NCI-H748 (cell line): Measurements from ENCODE around the gene TRPM6.
A peak's percentile ranks its signal among the peaks of the same experiment; 100 is the strongest.
"Not testable (repeated sequence)": the region's sequence is repeated elsewhere in the genome, so short reads cannot be mapped to it uniquely, and the experiment has no call there.

Experiments
- DNase-seq: peaks from one replicate; lab custom pipeline; 2025; ENCODE audit not compliant: unreplicated experiment; lab: John Stamatoyannopoulos, UW

The TRPM6 gene

DNA sequence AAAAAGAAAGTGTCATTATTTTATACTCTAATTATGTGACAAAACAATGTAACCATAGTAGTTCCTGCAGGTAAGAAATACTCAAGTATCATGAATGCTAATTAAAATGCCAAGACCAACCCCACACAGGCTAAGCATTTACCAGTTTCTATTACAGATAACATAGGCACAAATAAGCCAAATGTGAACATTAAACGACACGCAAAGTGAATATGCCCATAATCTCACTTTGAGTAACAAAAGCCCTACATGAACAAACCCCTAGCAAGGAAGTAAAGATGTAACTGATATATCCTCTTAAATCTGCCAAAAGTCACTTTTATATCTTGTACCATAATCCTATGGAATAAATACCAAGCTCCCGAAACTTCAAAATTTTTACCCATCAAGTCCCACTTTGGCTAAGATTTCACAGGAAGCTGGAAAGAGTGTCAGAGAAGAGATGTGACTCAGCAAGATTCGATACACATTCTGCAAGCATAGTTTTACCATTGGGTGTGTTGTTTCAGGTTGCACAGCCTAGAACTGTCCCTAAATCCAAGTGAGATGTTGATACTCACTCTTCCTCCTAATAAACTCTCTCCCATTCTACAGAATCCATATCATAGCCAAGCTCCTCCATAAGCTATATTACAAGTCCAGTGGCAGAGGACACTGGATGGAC is 28.8 kb downstream of the TRPM6 start:
- DNase-seq: no peak

DNA sequence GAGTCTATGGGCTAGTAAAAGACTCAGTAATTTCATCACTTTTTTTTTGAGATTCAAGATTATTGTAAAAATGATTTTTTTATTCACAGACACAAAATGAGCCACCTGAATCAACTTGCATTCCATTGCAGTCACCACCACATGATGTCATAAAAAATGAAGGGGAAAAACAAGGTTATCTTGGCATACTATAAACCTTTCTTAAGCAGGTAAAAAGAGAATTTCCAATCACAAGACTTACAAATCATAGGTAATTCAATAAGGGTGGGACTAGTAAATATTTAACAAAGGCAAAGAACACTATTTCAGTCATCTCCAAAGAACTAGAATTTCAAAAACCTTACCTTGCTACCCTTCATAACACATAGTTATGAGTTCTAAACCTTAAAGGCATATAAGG is 30.7 kb downstream of the TRPM6 start:
- DNase-seq: no peak

DNA sequence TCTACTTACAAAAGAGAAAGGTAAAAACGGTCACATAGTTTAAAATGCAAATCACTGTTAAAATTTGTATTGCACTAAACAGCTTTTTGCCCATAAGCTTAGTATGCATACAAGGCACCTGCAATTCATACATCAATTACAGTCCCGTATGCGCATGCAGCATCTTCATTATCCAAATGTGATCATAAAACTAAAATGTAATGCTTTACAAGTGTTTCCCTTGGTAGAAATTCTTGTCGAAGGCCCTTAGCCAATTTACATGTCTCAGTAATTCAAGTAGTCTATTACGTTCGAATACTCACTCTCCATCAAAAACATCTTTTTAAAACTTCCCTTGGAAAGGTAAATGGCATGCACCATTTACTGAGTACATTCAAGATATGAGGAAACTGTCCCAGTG is 32.6 kb downstream of the TRPM6 start:
- DNase-seq: no peak

DNA sequence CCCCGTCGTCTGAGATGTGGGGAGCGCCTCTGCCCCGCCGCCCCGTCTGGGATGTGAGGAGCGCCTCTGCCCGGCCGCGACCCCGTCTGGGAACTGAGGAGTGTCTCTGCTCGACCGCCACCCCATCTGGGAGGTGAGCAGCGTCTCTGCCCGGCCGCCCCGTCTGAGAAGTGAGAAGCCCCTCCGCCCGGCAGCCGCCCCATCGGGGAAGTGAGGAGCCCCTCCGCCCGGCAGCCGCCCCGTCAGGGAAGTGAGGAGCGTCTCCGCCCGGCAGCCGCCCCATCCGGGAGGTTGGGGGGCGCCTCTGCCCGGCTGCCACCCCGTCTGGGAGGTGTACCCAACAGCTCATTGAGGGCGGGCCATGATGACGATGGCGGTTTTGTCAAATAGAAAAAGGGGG is 34.7 kb downstream of the TRPM6 start:
- DNase-seq: not testable (repeated sequence)

DNA sequence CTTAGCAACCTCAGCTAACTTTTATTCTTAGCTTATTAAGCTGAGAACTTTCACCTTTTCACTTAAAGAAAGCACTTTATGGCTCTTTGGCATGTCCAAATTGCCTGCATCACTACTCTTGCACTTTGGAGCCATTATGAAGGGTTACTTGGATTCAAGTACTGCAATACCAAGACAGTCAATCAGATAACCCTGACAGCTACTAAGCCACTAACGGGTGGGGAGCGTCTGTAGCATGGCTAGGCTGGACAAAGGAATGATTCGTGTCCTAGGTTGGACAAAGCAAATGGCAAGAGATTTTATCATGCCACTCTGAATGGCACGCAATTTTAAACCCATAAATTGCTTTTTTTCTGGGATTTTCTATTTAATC is 39.6 kb downstream of the TRPM6 start:
- DNase-seq: no peak

DNA sequence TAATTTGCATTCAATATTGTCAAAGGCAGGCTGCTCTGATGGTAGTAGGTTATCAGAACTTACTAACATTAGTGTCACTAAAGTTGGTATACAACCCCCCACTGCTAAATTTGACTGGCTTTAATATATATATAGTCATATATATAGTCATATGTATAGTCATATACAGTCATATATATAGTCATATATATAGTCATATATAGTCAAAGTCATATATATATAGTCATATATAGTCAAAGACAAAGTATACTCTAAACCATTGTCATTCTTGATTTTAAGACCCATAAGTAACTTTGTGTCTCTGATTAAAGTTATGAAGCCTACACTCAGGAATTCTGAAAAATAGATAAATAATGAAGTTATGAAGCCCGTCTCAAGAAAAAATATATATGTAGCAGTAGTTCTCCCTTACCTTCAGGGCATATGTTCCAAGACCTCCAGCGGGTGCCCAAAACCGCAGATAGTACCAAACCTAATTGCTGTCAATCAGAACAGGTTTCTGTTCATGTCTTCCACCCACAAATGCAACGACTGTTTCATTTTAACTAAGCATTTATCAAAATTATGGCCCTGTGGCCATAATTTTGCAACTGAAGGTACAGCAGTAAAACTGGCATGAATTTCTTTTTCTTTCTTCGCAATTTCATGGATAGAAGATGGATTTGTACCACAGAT is 40.1 kb downstream of the TRPM6 start:
- DNase-seq: no peak

DNA sequence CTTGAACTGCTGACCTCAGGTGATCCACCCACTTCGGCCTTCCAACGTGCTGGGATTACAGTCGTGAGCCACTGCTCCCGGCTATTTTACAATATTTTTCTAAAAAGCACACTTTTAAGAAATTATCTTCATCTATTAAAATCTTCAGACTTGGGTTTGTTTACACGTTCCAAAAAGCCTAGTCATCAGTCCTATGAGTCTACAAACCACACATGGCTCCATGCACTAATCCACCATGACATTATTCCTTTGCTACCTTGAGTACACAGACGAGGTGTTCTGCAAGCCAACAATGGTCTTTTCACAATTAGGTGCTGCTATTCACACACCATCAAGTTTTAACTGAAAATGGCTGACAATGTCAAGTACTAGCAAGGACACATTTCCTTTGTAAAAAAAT is 41.0 kb downstream of the TRPM6 start:
- no peak for DNase-seq

DNA sequence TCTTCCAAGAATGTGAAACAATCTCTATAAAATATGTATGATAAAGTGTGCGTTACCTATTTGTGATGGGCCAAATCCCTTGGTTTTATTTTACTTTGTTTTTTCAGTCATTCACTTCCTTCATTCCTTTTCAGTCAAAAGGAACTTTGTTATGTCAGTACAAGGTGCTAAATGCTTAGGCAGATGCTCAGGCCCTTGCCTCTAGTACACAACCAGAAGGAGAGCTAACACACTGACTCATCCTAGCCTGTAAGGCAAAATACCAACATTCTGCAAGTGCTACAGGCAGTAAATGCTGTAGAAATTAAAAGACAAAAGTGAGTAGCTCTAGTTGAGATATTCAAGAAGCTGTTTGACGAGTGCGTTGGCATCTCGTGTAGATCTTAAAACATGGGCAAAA is 49.4 kb downstream of the TRPM6 start:
- DNase-seq: no peak

DNA sequence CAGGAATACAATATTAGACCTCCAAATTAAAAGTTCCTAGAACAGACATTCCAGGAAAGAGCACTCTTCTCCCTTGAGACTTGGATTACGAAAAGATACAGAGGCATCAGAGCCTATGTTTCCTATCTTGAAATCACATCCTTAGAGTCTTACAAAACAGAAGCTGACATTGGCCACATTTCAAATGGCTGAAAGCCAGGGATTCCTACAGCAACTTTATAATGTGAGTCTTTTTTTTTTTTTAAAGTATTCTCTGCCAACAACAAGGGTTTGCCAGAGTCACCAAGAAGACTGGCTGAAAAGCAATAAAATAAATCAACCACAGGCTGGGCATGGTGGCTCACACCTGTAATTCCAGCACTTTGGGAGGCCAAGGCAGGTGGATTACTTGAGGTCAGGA is 63.1 kb downstream of the TRPM6 start:
- no peak for DNase-seq

DNA sequence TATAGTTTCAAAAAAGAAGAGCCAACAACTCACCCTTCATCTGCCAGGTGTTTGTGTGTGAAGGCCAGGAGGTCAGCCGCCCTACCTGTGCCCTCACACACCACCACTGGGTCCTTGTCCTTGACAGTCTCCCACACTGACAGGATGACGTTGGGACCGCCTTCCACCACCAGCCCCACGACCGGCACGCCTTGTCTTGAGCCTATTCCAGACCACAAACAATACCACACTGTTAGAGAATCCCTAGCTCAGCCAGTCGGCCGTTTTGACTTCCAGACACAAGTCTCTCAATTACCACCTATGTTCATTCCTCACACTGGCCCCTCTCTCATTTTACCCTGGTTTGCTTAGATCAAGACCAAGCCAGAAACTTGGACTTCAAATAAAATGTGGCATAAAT is 66.1 kb downstream of the TRPM6 start:
- DNase-seq: no peak

DNA sequence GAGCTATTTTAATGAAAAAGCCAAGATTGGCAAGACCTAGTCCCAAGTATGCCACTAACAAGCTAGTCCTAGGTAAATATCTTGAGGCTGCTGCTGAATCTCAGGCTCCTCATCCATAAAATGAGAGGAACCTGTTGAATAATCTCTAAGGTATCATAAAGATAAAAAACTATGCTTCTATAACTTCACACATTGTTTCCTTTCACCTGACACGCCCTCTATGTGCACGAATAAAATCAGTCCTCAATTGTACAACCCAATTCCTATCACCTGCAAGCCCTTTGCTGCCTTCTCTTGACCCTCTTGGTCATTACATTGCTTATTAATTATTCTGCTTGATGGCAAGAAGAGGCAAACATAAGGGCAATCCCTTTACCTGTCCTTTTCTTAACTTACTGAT is 69.9 kb downstream of the TRPM6 start:
- no peak for DNase-seq

DNA sequence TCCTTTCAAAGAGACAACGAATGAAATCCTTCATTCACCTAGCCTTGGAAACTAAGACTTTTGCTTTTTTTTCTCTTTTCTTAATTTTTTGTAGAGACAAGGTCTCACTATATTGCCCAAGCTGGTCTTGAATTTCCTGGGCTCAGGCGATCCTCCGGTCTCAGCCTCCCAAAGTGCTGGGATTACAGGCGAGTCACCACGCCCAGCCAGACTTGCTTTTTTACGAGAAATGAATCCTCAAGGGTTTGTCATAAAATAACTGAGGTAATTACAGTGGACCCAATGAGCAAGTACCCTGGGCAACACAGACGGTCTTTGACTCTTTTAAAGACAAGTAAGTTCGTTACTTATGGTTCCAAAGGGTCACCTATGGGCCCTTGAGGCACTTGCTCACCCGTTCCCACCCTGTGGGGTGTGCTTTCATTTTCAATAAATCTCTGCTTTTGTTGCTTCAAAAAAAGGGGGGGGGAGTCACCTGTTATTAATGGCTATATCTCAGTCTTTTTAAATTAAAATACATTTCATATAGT is 70.4 kb downstream of the TRPM6 start:
- no peak for DNase-seq

DNA sequence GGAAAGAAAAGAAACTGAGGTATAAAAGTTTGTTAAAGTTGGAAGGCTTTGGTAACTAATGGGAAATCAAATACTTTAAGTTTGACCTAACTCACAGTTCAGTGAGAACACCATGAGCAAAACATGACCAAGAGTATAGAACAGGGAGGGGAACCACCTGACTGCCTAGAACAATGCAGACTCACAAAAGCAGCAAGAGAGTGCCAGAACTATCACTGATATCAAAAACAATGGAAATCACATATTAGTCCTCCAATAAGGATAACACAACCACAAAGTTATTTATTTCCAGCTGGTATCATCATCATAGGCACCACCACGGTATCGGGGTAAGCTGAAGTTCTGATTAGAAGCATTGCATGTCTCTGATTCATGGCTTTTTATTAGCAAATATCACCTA is 77.5 kb downstream of the TRPM6 start:
- DNase-seq: no peak

DNA sequence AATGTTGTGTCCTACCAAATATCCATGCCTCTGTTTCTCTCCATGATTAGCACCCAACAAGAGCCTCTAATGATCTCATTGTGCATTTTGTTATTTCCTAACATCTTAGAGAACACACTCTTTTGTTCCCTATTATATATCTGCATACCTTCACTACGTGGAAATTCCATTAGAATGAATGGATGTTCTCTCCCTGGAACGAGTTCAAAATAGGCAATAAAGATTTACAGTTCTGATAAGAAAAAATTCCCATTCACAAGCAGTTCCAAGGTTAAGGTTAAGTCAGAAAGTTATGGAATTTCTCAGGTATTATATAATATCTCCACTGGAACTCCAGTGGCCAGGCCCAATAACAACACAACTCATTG is 83.7 kb downstream of the TRPM6 start:
- DNase-seq: no peak

DNA sequence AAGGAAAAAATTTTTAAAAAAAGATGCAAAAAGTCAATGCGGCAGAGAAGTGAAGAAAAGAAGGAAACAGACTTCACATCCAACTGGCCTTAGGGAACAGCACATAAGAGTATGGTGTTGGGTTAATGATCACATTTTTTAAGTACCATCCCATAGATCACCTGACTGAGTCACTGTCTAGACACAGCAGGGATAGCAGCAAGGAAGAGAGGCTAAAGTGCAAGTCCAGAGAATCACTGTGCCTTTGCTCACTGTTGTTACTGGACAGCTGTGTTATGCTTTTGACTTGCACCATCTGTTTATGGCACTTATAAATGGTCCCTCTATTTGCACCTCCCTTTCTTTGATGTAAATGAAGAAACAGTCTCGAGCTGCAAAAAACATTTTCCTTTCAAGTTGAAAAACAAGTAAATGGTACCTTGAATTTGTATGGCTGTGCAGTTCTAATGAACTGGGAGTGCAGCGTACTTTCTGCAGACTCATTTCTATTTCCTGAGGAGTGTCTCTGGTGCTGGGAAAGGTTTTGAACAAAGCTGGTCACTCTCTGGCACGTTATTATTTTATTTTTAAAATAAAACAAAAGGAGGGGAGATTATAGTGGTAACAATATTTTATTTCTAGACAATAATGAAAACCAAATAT is 84.2 kb downstream of the TRPM6 start:
- DNase-seq: no peak

DNA sequence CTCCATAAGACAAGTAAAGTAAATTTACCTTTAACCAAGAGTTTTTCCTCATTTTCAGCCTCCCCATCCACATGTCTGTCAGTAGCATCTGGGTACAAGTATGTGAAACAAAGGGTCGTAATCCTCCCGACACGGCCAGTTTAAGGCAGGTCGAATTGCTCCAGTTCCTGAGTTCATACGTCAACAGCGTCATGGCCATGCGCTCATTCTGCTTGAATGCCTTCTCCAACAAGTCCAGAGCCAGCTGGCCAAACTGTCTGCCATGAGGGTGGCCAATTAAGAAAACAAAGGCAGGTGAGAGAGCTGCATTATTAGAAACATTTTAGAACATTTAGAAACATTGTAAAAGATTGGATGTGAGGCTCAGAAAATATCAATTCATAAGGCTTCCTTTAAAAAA is 87.5 kb downstream of the TRPM6 start:
- peak; percentile 57 for DNase-seq

DNA sequence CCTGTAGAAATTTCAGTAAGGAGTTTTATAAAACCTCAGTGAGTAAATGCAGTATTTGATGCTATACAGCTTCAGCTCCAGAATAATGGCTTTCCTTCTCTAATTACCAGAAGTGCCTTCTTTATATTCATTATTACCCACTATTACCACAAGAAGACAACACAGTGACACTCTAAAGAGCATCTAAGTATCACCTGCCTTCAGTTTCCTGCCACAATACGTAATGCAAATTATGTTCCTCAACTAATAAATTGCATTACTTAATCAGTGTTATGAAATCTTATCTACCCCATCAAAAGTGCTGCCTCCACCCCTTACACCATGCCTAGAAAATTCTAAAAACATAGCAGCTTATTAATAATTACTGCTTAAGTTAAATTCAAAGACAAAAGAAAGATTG is 91.9 kb downstream of the TRPM6 start:
- no peak for DNase-seq

DNA sequence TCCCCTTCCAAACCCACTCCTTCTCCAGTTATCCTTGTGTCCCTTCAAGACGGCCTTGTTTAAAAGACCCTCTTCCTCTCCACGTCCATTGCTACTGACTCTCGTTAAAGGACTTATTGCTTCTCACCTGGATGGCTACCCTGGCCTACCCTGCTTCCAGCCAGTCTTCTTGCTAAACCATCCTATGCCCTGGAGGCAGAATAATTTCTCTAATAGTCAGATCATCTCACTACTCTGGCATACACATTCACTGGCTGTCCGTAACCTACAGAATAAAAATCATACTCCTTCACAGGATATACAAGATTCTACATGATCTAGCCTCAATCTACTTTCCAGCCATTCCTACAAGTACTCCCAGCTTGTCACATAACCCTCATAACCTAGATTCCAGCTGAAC is 92.6 kb downstream of the TRPM6 start:
- no peak for DNase-seq

DNA sequence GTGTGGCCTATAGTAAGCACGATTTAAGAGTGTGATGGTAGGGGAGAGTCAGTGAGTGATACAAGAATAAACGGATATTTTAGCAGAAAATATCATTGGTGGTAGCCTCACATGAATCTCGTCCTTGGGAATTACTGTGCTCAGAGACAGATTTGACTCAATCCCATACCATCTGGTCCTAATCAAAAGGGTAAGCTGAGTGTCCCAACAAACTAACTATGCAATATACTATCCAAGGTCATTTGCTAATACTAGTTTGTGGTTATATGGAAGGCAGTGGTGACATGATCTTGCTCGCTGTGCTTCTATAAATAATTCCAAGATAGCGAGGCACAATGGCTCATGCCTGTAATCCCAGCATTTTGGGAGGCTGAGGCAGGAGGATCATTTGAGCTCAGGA is 103.2 kb downstream of the TRPM6 start:
- no peak for DNase-seq

DNA sequence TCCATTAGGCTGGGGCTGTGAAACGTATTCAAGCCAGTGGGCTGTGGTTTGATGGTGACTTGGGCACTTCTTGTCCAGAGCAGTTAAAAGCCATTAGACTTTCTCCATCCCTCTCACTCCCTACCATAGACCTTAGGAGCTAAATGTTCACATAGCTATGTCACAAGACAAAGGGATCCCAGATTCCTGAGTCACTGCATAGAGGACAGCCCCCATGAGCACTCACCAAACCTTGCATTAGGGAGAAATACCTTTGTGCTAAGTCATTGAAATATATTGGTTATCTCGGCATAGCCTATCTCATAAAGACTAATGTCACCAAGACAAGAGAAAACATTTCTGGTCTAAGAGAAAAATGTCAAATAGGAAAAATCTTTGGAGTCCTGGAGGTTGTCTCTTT is 104.3 kb downstream of the TRPM6 start:
- no peak for DNase-seq

DNA sequence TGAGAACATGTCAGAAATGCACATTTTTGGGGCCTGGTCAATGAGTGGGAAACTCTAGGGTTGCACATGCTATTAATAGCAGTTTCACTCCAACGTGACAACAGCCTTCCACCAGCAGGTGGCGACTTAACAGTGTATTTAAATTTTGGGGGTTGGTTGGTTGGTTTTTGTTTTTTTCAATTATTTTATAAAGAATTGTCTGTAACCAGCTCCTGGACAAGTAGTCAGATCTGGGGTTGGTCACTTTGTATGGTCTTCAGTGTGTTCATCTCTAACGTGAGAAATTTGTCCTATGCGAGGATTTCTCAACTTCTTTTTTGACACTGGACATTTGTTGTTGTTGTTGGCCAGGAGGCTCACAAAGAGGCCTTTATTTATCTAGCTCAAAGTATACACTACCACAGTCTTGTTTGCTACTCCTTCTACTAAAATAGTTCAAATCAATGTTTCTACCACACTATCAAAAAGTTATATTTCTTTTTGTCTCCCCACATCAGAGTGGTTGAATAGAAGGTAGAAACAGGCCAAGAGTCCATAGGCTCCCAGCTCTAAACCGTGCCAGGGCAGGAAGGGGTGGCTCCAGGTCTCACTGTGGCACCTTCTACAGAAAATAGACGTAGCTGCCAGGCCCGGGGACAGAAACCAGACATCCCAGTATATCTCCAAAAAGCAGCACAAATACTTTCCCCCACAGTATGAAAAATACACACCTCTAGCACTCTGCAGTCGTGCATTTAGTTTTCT is 110.4 kb downstream of the TRPM6 start:
- peak; percentile 63 for DNase-seq

DNA sequence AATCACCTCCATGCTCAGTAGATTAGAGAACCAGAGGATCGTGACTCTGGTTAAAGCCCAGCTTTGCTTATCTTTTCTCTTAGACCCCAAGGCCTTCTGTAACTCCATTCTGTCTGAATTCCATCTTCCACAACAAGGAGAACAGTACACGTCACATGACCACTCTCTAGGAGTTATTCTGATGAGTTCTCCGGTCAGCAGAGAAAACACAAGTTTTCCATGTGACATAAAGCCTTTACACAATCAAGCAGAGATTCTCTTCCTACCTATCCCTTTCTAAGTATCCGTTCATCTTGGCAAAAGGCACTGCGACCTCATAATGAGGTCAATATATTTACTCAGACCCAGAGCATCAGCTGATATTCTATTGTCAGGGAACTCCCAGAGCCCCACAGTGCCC is 112.3 kb downstream of the TRPM6 start:
- no peak for DNase-seq
